Measurements from ENCODE around the gene RALGDS. TPM values are rescaled to one million over a fixed set of nuclear protein-coding genes. Genes with fewer than 3 reads are reported as not detected.
"Not testable (repeated sequence)": the region's sequence is repeated elsewhere in the genome, so short reads cannot be mapped to it uniquely, and the experiment has no call there.

Gene RALGDS
- 59.0 TPM for total RNA-seq

DNA sequence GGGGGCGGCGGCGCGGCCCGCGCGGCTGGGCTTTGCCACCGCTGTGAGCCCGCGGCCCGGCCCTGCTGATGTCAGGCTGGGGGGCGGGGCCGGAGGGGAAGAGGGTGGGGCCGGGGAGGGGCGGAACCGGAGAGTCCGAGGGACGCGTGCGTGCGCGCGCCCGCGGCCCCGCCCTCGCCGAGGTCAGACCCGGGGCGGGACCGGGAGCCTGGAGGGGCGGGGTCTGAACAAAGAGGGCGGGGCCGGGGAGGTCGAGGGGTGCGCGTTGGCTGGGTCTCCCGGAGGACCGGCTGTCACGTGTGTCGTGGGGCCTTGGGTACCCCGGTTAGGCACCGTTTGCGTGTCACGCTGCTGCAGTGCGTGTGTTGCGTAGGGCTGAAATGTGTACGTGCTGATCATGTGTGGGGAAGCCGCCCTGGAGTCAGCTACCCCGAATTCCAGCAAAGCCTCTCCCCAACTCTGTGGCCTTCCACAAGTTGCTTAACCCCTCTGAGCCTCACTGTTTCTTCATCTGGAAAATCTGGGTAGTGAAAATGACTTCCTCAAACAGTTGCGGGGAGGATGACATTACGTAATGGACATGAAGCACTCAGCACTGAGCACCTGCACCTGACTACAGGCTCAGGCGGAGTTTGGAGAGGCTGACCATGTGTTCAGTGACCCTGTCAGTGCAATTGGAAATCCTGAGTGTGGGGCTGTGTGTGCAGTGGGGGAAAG lies at the start of gene RALGDS:
TSS of gene RALGDS (minus strand) at position 43 of the 717 bp plus-strand sequence. CDS start 86 bp downstream, outside the sequence.
- no peaks in the 10 kb centered on the region for H3K27me3 ChIP-seq (ENCODE audit: insufficient read depth, low read length)
- H3K9me3 ChIP-seq (ENCODE audit: low read depth, low read length): no peaks in the 10 kb centered on the region
- H3K4me3 ChIP-seq (ENCODE audit: low read length): peak within 1 kb of the TSS; percentile 46
- peaks cover 91% of the 10 kb centered on the region for H3K4me1 ChIP-seq (ENCODE audit: insufficient read depth, low read length)

DNA sequence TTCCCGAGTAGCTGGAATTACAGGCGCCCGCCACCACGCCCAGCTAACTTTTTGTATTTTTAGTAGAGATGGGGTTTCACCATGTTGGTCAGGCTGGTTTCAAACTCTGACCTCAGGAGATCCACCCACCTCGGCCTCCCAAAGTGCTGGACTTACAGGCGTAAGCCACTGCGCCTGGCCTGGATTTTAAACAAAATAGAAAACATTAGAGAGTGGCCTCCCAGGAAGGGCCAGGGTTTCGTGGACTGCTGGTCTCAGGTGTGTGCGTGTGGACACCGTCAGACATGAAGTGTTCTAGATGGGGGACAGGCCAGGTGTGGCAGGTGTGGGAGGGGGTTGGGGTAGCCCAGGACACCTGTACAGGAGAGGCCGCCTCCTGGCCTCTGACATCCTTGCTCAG lies 49.7 kb upstream of the RALGDS start:
- Histone ChIP-seq H3K4me1 (ENCODE audit: insufficient read depth, low read length) (no peaks in the 10 kb centered on the region), H3K4me3 (ENCODE audit: low read length) (no peak overlapping the region), H3K9me3 (ENCODE audit: low read depth, low read length) (no peaks in the 10 kb centered on the region), H3K27me3 (ENCODE audit: insufficient read depth, low read length) (no peaks in the 10 kb centered on the region)

DNA sequence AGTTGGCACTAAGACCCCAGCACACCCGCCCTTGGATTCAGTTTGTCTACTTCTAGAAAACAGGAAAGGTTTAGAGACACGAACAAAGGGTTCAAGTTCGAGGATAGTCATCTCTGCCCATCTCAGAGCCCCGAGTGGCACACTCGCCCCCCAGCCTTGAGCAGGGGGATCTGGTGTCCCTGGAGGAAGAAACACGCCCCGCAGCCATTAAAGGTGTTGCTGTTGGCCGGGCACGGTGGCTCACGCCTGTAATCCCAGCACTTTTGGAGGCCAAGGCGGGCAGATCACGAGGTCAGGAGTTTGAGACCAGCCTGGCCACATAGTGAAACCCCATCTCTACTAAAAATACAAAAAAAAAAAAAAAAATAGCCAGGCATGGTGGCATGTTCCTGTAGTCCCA lies 48.6 kb upstream of the RALGDS start:
- H3K4me1 ChIP-seq (ENCODE audit: insufficient read depth, low read length); H3K4me3 ChIP-seq (ENCODE audit: low read length); H3K27me3 ChIP-seq (ENCODE audit: insufficient read depth, low read length); H3K9me3 ChIP-seq (ENCODE audit: low read depth, low read length): not testable (repeated sequence)

DNA sequence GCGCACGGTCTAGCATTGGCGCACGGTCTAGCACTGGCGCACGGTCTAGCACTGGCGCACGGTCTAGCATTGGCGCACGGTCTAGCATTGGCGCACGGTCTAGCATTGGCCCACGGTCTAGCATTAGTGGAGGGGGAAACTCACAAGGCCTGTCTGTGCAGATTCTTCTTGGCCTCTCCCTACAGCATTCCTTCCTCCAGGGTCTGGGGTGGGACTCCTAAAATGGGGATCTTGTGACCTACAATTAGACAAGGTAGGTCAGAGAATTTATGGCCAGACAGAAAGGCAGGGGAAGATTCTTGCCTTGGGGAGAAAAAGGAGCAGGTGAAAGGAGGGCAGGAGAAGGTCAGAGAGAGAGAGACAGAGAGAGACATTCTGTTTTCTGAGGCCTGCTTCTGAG lies 48.1 kb upstream of the RALGDS start:
- Histone ChIP-seq H3K27me3 (ENCODE audit: insufficient read depth, low read length) (no peaks in the 10 kb centered on the region), H3K4me3 (ENCODE audit: low read length) (no peak overlapping the region), H3K4me1 (ENCODE audit: insufficient read depth, low read length) (peaks cover 4% of the 10 kb centered on the region), H3K9me3 (ENCODE audit: low read depth, low read length) (no peaks in the 10 kb centered on the region)

DNA sequence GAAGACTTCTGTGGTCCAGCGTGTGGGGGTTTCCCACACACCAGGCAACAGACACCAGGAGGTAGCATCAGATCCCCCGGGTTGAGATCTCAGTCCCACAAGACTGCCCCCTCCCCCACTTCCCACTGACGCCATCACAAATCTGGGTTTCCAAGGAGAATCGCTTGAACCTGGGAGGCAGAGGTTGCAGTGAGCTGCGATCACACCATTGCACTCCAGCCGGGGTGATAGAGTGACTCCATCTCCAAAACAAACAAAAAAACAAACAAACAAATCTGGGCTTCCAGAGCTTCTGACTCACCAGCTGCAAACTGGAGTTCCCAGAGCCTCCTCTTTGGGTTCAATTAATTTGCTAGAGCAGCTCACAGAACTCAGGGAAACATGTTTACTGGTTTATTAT lies 47.4 kb upstream of the RALGDS start:
- Histone ChIP-seq H3K9me3 (ENCODE audit: low read depth, low read length) (no peaks in the 10 kb centered on the region), H3K4me1 (ENCODE audit: insufficient read depth, low read length) (peaks cover 8% of the 10 kb centered on the region)

DNA sequence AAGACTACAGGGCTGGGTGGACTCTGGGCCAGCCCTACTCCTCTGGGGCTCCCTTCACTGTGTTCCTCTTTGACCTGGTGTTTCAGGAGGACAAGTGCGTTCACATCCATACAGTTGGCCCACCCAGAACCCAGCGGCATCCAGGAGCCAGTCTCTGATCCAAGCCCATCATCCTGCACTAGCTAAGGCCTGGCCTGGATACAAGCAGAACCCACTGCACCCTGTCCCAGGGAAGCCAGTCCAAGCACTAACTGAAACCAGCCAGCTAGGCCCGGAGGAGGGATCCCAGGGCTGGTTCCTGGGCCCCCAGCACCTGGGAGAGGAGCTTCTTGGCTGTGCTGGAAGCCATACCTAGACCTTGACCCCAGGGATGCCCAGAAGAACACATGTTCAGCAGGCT lies 46.7 kb upstream of the RALGDS start:
- Histone ChIP-seq H3K4me3 (ENCODE audit: low read length) (no peak overlapping the region), H3K9me3 (ENCODE audit: low read depth, low read length) (no peaks in the 10 kb centered on the region), H3K27me3 (ENCODE audit: insufficient read depth, low read length) (no peaks in the 10 kb centered on the region), H3K4me1 (ENCODE audit: insufficient read depth, low read length) (peaks cover 15% of the 10 kb centered on the region)

More for the DNA sequence above, 47.4 kb upstream of the RALGDS start:
- no peaks in the 10 kb centered on the region for H3K27me3 ChIP-seq (ENCODE audit: insufficient read depth, low read length)
- no peak overlapping the region for H3K4me3 ChIP-seq (ENCODE audit: low read length)

DNA sequence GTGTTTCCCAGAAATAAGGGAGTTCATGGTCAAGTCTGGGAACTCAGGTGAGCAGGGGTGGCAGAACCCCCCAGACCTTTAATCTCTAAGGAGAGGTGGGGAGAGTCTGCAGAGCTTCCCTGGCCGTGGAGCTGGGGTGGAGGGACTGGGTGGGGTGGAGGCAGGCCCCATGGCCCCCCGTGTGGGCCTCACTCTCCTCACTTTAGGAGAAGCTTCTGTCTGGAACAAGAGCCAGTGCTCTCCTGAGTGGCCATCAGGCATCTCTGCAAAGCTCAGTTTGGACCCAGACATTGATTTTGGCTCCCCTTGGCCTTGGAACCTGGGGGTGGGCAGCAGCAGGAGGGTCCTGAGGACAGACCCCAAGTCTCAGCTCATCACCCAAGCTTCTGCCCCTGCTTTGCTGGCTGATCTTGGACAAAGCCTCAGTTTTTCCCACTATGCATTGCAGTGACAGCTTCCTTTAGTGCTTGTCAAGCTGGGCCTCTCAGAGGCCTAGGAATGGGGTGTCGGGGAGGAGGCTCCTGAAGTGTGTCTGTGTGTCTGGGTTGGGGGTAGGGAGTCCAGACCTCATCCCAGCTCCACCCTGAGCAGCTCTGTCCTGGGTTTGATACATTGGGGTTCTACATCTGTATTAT lies 46.2 kb upstream of the RALGDS start:
- Histone ChIP-seq H3K4me3 (ENCODE audit: low read length) (no peak overlapping the region), H3K4me1 (ENCODE audit: insufficient read depth, low read length) (peaks cover 20% of the 10 kb centered on the region), H3K9me3 (ENCODE audit: low read depth, low read length) (no peaks in the 10 kb centered on the region), H3K27me3 (ENCODE audit: insufficient read depth, low read length) (no peaks in the 10 kb centered on the region)

DNA sequence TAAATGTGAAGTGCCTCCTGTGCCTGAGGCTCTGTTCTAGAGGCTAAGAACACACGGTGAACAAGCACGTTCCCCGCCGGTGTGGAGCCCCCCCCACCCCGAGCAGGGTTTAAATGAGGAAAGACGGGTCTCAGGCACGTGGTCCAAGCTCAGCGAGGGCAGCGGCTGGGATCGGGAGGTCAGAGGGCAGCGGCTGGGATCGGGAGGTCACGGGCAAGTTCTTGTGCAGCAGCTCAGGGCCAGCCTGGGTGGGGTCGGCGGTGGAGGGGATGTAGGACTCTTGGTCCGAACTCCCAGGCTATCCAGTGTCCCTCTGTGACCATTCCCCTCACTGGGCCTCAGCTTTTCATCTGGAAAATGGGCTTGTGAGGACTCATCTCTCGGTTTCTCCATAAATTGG lies 45.4 kb upstream of the RALGDS start:
- Histone ChIP-seq H3K4me1 (ENCODE audit: insufficient read depth, low read length) (peaks cover 23% of the 10 kb centered on the region), H3K4me3 (ENCODE audit: low read length) (no peak overlapping the region), H3K27me3 (ENCODE audit: insufficient read depth, low read length) (no peaks in the 10 kb centered on the region), H3K9me3 (ENCODE audit: low read depth, low read length) (no peaks in the 10 kb centered on the region)

DNA sequence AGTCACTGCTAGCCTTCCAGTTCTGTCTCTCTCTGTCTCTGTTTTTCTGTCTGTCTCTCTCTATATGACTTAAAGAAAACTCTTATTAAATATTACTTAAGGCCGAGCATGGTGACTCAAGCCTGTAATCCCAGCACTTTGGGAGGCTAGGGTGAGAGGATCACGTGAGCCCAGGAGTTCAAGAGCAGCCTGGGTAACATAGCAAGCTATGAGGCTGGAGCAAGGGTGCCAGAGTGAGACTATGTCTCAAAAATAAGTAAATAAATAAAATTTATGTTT lies 44.4 kb upstream of the RALGDS start:
- H3K4me3 ChIP-seq (ENCODE audit: low read length): no peak overlapping the region
- H3K27me3 ChIP-seq (ENCODE audit: insufficient read depth, low read length): no peaks in the 10 kb centered on the region
- no peaks in the 10 kb centered on the region for H3K9me3 ChIP-seq (ENCODE audit: low read depth, low read length)
- peaks cover 28% of the 10 kb centered on the region for H3K4me1 ChIP-seq (ENCODE audit: insufficient read depth, low read length)

DNA sequence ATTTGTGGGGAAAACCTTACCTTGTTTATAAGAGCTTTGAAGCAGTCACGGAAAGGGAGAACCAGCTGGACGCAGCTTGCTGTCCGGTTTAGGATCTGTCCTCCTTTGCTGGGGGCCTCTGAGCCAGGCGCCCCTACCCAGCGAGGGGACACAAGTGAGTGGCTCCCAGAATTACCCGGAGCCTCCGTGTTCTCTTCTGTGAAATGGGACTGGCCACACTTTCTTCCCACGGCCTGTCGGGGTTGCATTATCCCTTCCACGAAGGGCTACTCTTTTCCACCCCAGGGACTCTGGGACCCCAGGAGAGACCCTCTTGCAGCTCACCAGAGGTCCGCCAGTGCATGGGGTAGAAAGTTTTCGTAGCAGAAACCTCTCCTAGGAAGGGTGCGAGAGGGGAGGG lies 43.2 kb upstream of the RALGDS start:
- H3K27me3 ChIP-seq (ENCODE audit: insufficient read depth, low read length): no peaks in the 10 kb centered on the region
- no peaks in the 10 kb centered on the region for H3K9me3 ChIP-seq (ENCODE audit: low read depth, low read length)
- peaks cover 28% of the 10 kb centered on the region for H3K4me1 ChIP-seq (ENCODE audit: insufficient read depth, low read length)
- H3K4me3 ChIP-seq (ENCODE audit: low read length): peak overlapping the region; percentile 57

DNA sequence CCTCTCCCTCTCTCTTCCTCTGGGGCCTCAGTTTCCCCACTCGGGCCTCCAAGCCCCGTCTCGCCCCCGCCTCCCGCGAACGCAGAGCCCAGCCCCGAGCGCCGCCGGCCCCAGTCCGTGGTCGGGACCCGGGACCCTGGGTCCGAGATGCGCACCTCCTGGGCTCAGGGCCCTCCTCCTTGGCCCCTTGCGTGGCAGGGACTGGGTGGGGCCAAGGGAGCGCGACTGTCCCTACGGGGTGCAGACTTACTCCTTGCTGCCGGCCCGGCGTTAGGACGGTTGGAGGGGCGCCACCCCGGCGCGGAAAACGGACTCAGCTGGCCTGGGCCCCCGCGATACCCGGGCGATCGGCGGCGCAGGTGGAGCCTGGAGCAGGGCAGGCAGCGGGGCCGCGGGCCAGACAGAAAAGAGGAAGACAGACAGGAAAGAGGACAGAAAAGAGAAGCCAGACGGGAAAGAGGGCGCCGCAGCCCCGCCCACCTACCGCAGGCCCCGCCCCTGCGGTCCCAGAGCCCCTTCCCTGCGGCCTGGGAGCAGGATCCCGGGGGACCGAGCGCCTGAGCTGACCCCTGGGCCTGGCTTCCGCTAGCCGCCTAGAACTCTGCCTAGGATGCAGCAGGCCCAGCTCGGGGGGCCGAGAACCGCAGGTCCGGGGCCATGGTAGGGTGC lies 42.6 kb upstream of the RALGDS start, which contains the start of gene GBGT1:
TSS of gene GBGT1 (minus strand) at position 411 of the 669 bp plus-strand sequence. CDS start 1,502 bp downstream, outside the sequence.
- Histone ChIP-seq H3K9me3 (ENCODE audit: low read depth, low read length) (no peaks in the 10 kb centered on the region), H3K4me3 (ENCODE audit: low read length) (peak within 1 kb of the TSS; percentile 57)

DNA sequence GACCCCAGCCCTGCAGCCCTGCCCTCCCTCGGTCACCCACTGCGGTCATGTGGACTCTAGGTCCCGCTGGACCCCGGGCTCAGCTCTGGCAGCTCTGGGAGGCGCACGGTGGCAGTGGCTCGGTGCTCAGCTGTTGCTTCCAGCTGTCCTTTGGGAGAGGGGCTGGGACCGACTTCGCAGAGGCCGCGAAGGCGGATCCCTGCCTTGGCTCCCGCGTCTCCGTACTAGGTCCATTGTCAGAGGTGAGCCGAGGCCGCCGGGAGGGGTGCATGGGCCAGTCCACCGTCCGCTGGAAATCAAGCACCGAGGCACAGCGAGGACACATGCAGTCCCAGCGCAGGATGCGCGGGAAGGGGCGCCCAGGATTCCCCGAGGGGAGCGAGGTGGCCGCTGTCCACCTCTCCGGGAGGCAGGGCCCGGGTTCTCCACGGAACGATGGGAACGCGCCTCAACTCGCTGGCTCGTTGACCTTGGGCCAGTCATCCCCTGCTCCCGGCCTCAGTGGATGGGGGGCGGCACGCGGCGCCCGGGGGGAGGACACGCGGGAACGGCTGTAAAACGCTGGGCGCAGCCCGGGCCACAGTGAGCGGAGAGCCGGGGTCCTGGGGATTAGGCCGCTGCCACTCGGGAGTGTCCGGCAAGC lies 41.9 kb upstream of the RALGDS start:
- no peaks in the 10 kb centered on the region for H3K27me3 ChIP-seq (ENCODE audit: insufficient read depth, low read length)
- H3K4me1 ChIP-seq (ENCODE audit: insufficient read depth, low read length): peaks cover 28% of the 10 kb centered on the region
- H3K9me3 ChIP-seq (ENCODE audit: low read depth, low read length): no peaks in the 10 kb centered on the region
- H3K4me3 ChIP-seq (ENCODE audit: low read length): peak overlapping the region; percentile 57

More for the DNA sequence above, 42.6 kb upstream of the RALGDS start, which contains the start of gene GBGT1:
- Histone ChIP-seq H3K4me1 (ENCODE audit: insufficient read depth, low read length) (peaks cover 28% of the 10 kb centered on the region), H3K27me3 (ENCODE audit: insufficient read depth, low read length) (no peaks in the 10 kb centered on the region)

DNA sequence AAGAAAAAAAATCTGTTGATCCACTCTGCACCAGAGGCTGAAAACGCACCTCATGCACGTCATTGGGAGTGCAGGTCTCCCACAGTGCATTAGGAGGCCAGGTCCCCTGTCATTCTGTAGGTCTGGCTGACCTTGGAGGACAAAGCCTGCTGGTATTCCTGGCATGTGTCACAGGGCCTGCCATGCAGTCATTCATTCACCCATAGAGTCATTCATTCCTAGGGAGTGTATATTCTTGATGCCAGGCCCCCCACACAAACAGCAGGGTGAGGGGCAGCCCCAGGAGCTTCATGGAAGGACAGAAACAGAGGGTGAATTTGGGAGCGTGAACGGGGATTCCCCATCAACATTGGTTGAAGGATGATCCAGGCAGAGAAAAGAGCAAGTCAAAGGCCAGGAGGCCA lies 40.5 kb upstream of the RALGDS start:
- no peak overlapping the region for H3K4me3 ChIP-seq (ENCODE audit: low read length)
- peaks cover 28% of the 10 kb centered on the region for H3K4me1 ChIP-seq (ENCODE audit: insufficient read depth, low read length)
- H3K9me3 ChIP-seq (ENCODE audit: low read depth, low read length): no peaks in the 10 kb centered on the region
- no peaks in the 10 kb centered on the region for H3K27me3 ChIP-seq (ENCODE audit: insufficient read depth, low read length)

DNA sequence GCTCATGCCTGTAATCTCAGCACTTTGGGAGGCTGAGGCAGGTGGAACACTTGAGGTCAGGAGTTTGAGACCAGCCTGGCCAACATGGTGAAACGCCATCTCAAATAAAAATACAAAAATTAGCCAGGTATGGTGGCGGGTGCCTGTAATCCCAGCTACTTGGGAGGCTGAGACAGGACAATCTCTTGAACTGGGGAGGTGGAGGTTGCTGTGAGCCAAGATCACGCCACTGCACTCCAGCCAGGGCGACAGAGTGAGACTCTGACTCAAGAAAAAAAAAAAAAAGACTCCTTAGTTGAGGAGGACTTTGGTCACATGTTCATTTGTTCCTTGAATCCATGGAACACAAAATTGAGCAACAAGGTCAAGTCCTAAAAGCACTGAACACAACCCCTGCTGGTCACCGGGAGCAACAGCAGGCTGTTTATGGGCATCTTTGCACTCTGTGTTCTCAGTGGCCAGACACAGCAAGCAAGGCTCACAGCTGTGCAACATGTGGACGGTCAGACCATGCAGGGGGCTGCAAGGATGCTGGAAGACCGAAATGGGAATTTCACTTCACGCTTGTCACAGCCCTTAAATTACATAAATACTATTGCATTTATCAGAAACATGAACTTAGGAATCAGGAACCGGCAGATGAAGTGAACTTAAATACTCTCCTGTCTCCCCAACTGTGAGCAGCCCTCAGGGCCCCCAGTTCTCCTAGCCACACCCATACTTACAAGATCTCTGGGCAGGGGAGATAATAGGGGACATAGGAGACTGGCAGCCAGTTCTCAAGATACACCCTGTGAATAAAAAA lies 39.9 kb upstream of the RALGDS start:
- Histone ChIP-seq H3K27me3 (ENCODE audit: insufficient read depth, low read length) (no peaks in the 10 kb centered on the region), H3K9me3 (ENCODE audit: low read depth, low read length) (no peaks in the 10 kb centered on the region), H3K4me1 (ENCODE audit: insufficient read depth, low read length) (peaks cover 28% of the 10 kb centered on the region), H3K4me3 (ENCODE audit: low read length) (no peak overlapping the region)

All from mononuclear cell (primary cell).